ENCODE data around the gene TECTB.

DNA sequence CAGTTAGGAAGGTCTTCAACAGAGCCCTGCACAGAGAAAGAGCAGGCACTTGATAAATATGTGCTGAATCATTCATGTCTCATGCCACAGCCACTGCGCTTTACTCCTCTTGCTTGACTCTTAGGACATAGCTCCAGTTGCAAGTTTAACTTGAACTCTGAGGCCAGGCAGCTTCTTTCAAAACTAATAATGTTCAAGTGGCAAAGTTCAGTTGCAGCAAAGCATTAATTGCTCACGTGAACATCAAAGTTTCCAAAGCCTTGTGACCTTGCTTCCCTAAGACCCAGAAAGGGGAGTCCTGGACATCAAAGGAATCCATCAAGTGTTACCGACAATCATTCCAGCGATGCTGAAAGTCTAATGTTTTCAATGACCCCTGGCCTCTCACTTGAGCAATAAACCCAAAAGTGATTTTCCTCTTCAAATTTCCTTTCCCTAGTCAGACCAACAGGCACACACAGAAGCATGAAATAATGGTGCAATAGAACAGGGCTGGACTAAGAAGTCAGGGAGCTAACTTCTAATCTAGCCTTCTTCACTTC, 21.8 kb upstream of the TECTB start:
- TF ChIP-seq, protein P1, sequence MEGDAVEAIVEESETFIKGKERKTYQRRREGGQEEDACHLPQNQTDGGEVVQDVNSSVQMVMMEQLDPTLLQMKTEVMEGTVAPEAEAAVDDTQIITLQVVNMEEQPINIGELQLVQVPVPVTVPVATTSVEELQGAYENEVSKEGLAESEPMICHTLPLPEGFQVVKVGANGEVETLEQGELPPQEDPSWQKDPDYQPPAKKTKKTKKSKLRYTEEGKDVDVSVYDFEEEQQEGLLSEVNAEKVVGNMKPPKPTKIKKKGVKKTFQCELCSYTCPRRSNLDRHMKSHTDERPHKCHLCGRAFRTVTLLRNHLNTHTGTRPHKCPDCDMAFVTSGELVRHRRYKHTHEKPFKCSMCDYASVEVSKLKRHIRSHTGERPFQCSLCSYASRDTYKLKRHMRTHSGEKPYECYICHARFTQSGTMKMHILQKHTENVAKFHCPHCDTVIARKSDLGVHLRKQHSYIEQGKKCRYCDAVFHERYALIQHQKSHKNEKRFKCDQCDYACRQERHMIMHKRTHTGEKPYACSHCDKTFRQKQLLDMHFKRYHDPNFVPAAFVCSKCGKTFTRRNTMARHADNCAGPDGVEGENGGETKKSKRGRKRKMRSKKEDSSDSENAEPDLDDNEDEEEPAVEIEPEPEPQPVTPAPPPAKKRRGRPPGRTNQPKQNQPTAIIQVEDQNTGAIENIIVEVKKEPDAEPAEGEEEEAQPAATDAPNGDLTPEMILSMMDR (IDR thresholded peaks at IDR 0.05): no peak
- no peak for TF ChIP-seq POLR2A (IDR thresholded peaks at IDR 0.05)

All from body of pancreas (tissue), 4 donors.